Sigmoid colon (tissue), 7 donors: ENCODE measurements around the gene MMP2. TPM values are rescaled to one million over a fixed set of nuclear protein-coding genes. Genes with fewer than 3 reads are reported as not detected.

ENCODE experiments used
- DNase-seq: peaks from one replicate; pipeline ENCODE4 v3.0.0-alpha.2; 2019
- H3K27ac ChIP-seq, 4 donors: fragments of 200-600 bp; sonication (generic); one replicate each; pipeline ENCODE4 v1.5.1; 2016 to 2019; ENCODE audit warnings: mild to moderate bottlenecking in 1 of 4
- H3K27me3 ChIP-seq, 3 donors: fragments of 200-600 bp; sonication (generic); one replicate each; pipeline ENCODE4 v1.5.1; 2019; ENCODE audit warnings: mild to moderate bottlenecking in 1 of 3
- H3K36me3 ChIP-seq, 4 donors: fragments of 200-600 bp; sonication (generic); one replicate each; pipeline ENCODE4 v1.5.1; 2016 to 2019
- H3K4me1 ChIP-seq, 4 donors: fragments of 200-600 bp; sonication (generic); one replicate each; pipeline ENCODE4 v1.5.1; 2017 to 2019
- H3K4me3 ChIP-seq, 4 donors: fragments of 200-600 bp; sonication (generic); one replicate each; pipeline ENCODE4 v1.5.1; 2017 to 2019; ENCODE audit warnings: mild to moderate bottlenecking in 2 of 4, moderate library complexity in 1 of 4
- H3K9me3 ChIP-seq, 4 donors: fragments of 200-600 bp in 3 of 4; sonication (generic) in 3 of 4; one replicate each; pipeline versions ENCODE4 v1.5.1 to v1.6.1; 2013 to 2019
- CTCF ChIP-seq, 4 experiments: fragments of 450-650 bp in 3 of 4; fragments of 200-600 bp in 1 of 4; IDR thresholded peaks; one replicate each; pipeline ENCODE4 v1.5.1; 2016 to 2019; ENCODE audit warnings: antibody characterized with exemption in 4 of 4, mild to moderate bottlenecking in 3 of 4, moderate library complexity in 2 of 4
- EP300 ChIP-seq, 4 donors: sonication (generic); formaldehyde crosslinking; IDR thresholded peaks; one replicate each; pipeline ENCODE4 v1.6.1; 2017; ENCODE audit warnings: antibody characterized with exemption in 4 of 4
- POLR2A ChIP-seq, 2 donors: fragments of 450-650 bp; IDR thresholded peaks; one replicate each; pipeline ENCODE4 v1.6.1; 2016; ENCODE audit warnings: antibody characterized with exemption in 2 of 2, mild to moderate bottlenecking in 2 of 2, moderate library complexity in 2 of 2
- POLR2AphosphoS5 ChIP-seq, 4 donors: sonication (generic); formaldehyde crosslinking; IDR thresholded peaks; one replicate each; pipeline ENCODE4 v1.6.1; 2017; ENCODE audit warnings: antibody characterized with exemption in 4 of 4
- WGBS, 2 donors: extraction: QIAGEN DNeasy Blood & Tissue Kit; methylation state at CpG; one replicate each; pipeline ENCODE4 v1.1.7; 2013; 5-methylcytosine and 5-hydroxymethylcytosine counted together
- intact Hi-C: fragments of 100-400 bp; cut with DNase I; formaldehyde crosslinking; loops from one replicate; pipeline ENCODE4 v1.15.1; 2023
- polyA plus RNA-seq, 3 donors: library from polyadenylated mRNA; stranded (reverse); fragments of 200-250 nt; gene quantifications; one replicate each; pipeline ENCODE4 v1.2.3, GENCODE V29; 2013
- total RNA-seq, 4 donors: library from RNA; depleted of rRNA; stranded (reverse); fragments of >200 nt; gene quantifications; one replicate each; pipeline ENCODE4 v1.1.0, GENCODE V29; 2016
- donor health status: healthy with polysubstance abuse.
- donor health status: Bipolar disorder and iron deficiency.
- donor health status: healthy.

MMP2 gene
- total and polyA plus RNA-seq, 7 donors, result 7.2 to 280 (median 142) TPM

DNA sequence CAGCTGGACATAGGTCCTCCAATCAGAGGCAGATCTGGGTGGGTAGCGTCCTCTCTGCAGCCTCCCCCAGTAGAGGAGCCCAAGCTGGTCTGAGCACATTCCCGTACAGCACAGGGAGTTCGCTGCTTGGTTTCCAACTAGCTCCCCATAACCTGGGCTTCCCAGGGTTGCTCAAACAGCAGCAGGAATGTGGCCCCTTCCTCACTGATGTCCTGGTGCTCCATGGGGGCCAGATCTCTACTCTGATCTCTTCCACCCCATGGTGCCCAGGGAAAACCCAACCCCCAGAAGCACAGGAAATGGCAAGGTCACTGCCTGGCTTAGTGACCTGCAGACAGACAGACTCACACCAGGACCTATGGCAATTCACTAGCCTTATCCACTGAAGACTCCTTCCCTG is 11.1 kb upstream of the MMP2 start:
- no peak for TF ChIP-seq POLR2A (IDR thresholded peaks at IDR 0.05)
- TF ChIP-seq EP300 (IDR thresholded peaks at IDR 0.05), result no peak
- TF ChIP-seq POLR2AphosphoS5 (IDR thresholded peaks at IDR 0.05), result no peak
- no peak for TF ChIP-seq CTCF (IDR thresholded peaks at IDR 0.05)
- Histone ChIP-seq H3K27me3 (no peaks in the 10 kb centered on the region), H3K4me3 (no peak overlapping the region), H3K4me1 (peaks cover 0 to 21% (median 11%) of the 10 kb centered on the region in 4 donors), H3K36me3 (no peaks in the 10 kb centered on the region), H3K9me3 (no peaks in the 10 kb centered on the region), H3K27ac (no peak overlapping the region)
- intact Hi-C loops, result no loop called here
- DNase-seq, result no peak
- WGBS, 2 donors, result 81 to 85% methylated on average over 3 of the region's 3 CpGs

DNA sequence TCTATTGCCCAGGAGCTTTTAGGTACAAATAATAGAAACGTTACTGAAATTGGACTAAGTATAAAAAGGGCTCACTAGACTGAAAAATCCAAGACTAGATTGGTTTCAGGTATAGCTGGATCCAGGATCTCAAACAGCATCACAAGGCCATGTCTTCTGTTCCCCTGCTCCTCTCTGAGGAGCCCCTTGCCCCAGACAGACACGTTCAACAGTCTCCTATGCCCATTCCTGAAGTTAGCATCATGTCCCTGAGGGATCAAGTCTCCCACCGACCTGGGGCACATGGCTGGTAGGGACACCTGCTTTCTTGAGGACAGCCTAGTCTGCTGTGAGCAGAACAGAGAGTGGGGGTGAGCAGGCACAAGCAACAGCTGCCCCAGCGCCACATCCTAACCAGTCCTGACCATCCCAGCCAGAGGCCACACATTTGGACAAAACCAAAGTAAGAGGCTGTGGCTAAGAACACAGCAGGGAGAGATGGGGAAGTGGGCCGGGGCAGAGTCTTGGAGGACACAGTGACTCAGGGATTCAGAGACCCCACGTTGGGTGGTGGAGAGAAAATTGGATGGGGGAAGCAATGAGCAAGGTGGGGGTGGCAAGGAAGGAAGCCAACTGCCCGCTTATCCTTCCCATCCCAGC is 10.5 kb upstream of the MMP2 start:
- WGBS, 2 donors, result 80% methylated on average over 7 of the region's 7 CpGs
- no peaks in the 10 kb centered on the region for H3K36me3 ChIP-seq
- H3K4me3 ChIP-seq, result no peak overlapping the region
- H3K27ac ChIP-seq, result no peak overlapping the region
- TF ChIP-seq POLR2A (IDR thresholded peaks at IDR 0.05), result no peak
- no peak for TF ChIP-seq POLR2AphosphoS5 (IDR thresholded peaks at IDR 0.05)
- TF ChIP-seq EP300 (IDR thresholded peaks at IDR 0.05), result no peak
- H3K4me1 ChIP-seq, result peaks cover 0 to 21% (median 11%) of the 10 kb centered on the region in 4 donors
- no peaks in the 10 kb centered on the region for H3K27me3 ChIP-seq
- intact Hi-C loops, result no loop called here
- no peaks in the 10 kb centered on the region for H3K9me3 ChIP-seq
- no peak for DNase-seq

DNA sequence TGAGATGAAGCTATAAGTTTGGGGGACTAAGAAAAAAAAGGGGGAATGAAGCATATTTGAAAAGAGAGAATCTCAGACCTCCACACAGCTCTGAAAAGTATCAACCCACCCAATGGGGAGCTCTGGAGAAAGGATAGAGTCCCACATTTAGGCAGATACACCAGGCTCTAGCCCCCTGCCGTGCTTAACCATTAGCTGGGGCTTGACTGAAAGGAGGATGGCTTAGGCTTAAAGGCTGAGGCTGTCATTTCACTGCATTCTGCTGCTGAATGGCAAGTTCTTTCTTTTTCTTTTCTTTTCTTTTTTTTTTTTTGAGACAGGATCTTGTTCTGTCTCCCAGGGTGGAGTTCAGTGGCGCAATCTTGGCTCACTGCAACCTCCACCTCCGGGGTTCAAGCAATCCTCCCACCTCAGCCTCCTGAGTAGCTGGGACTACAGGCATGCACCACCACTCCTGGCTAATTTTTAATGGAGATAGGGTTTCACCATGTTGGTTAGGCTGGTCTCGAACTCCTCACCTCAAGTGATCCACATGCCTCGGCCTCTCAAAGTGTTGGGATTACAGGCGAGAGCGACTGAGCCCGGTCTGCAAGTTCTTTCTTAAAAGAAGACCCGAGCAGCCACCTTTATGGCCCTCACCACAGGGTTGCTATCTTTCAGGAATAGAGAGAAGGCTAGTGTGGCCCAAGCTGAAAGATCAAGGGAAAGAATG is 9.0 kb upstream of the MMP2 start:
- WGBS, 2 donors, result 92% methylated on average over 9 of the region's 9 CpGs
- no peak for DNase-seq
- intact Hi-C loops, result no loop called here
- no peaks in the 10 kb centered on the region for H3K36me3 ChIP-seq
- no peaks in the 10 kb centered on the region for H3K9me3 ChIP-seq
- H3K4me1 ChIP-seq, result peaks cover 0 to 21% (median 11%) of the 10 kb centered on the region in 4 donors
- TF ChIP-seq CTCF (IDR thresholded peaks at IDR 0.05) (no peak), POLR2AphosphoS5 (IDR thresholded peaks at IDR 0.05) (no peak), POLR2A (IDR thresholded peaks at IDR 0.05) (no peak), EP300 (IDR thresholded peaks at IDR 0.05) (no peak)
- H3K27ac ChIP-seq, result peak overlapping the region in 2 of 4 donors; percentile 48 to 51
- no peaks in the 10 kb centered on the region for H3K27me3 ChIP-seq
- H3K4me3 ChIP-seq, result no peak overlapping the region

- no peaks in the 10 kb centered on the region for H3K9me3 ChIP-seq
- no peak for DNase-seq
- H3K27ac ChIP-seq, result peak overlapping the region in 3 of 4 donors; percentile 36 to 51 (median 48)
- 68 to 75% methylated on average over 7 of the region's 7 CpGs for WGBS, 2 donors
- intact Hi-C loops, result no loop called here
- no peak overlapping the region for H3K4me3 ChIP-seq
- TF ChIP-seq CTCF (IDR thresholded peaks at IDR 0.05) (no peak), POLR2AphosphoS5 (IDR thresholded peaks at IDR 0.05) (no peak), EP300 (IDR thresholded peaks at IDR 0.05) (no peak), POLR2A (IDR thresholded peaks at IDR 0.05) (no peak)
- no peaks in the 10 kb centered on the region for H3K36me3 ChIP-seq
- no peaks in the 10 kb centered on the region for H3K27me3 ChIP-seq
- H3K4me1 ChIP-seq, result peaks cover 0 to 21% (median 11%) of the 10 kb centered on the region in 4 donors
Observed at GRCh38 chr16:55470533-55471371, 8.2 kb upstream of the MMP2 start.
